ENCODE data around the gene PIGV. TPM values are rescaled to one million over a fixed set of nuclear protein-coding genes. Genes with fewer than 3 reads are reported as not detected.
A peak's percentile ranks its signal among the peaks of the same experiment; 100 is the strongest.
"Not testable (repeated sequence)": the region's sequence is repeated elsewhere in the genome, so short reads cannot be mapped to it uniquely, and the experiment has no call there.

PIGV gene
- total RNA-seq, 1 donor from 2014 or later: 14.2 TPM

DNA sequence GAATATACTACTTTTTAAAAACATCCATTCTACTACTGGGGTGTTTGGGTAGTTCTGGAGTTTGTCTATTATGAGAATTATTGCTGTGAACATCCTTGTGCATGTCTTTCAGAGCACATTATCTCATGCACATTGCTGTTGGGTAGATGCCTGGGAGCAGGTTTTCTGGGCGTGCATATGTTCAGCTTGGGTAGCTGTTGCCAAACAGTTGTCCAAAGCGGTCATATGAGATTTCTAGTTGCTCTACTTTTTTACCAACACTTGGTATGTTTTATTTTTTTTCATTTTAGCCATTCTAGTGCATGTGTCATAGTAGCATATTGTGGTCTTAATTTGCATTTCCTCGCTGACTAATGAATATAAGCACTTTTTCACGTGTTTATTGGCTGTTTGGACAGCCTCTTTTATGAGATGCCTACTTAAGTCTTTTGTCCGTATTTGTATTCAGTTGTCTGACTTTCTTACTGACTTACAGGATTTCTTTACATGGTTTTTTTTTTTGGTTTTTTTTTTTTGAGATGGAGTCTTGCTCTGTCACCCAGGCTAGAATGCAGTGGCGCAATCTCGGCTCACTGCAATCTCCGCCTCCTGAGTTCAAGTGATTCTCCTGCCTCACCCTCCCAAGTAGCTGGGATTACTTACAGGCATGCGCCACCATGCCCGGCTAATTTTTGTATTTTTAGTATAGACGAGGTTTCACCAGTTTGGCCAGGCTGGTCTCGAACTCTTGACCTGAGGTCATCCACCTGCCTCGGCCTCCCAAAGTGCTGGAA is 56.9 kb downstream of the PIGV start:
- Mint-ChIP-seq H3K4me3 (ENCODE audit: unreplicated experiment) (no peak overlapping the region), H3K9me3 (ENCODE audit: unreplicated experiment) (no peaks in the 10 kb centered on the region), H3K27me3 (ENCODE audit: unreplicated experiment) (no peaks in the 10 kb centered on the region), H3K4me1 (ENCODE audit: unreplicated experiment) (peaks cover 9% of the 10 kb centered on the region), H3K36me3 (ENCODE audit: unreplicated experiment) (peaks cover 19% of the 10 kb centered on the region), H3K27ac (ENCODE audit: unreplicated experiment) (no peak overlapping the region)
- TF ChIP-seq, protein P1, sequence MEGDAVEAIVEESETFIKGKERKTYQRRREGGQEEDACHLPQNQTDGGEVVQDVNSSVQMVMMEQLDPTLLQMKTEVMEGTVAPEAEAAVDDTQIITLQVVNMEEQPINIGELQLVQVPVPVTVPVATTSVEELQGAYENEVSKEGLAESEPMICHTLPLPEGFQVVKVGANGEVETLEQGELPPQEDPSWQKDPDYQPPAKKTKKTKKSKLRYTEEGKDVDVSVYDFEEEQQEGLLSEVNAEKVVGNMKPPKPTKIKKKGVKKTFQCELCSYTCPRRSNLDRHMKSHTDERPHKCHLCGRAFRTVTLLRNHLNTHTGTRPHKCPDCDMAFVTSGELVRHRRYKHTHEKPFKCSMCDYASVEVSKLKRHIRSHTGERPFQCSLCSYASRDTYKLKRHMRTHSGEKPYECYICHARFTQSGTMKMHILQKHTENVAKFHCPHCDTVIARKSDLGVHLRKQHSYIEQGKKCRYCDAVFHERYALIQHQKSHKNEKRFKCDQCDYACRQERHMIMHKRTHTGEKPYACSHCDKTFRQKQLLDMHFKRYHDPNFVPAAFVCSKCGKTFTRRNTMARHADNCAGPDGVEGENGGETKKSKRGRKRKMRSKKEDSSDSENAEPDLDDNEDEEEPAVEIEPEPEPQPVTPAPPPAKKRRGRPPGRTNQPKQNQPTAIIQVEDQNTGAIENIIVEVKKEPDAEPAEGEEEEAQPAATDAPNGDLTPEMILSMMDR (IDR thresholded peaks at IDR 0.05): no peak
- DNase-seq (ENCODE audit: extremely low spot score, unreplicated experiment): no peak

DNA sequence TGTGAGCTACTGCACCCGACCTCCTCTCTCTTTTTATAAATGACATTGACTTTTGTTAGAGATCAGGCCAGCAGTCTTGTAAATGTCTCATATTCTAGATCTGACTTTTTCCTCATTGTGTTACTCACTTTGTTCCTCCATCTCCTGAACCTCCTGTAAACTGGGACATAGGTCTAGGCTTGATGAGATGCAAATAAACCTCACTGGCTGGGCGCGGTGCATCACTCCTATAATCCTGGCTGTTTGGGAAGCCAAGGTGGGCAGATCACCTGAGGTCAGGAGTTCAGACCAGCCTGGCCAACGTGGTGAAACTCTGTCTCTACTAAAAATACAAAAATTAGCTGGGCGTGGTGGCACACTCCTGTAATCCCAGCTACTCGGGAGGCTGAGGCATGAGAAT is 60.1 kb downstream of the PIGV start:
- H3K9me3 Mint-ChIP-seq (ENCODE audit: unreplicated experiment); H3K4me3 Mint-ChIP-seq (ENCODE audit: unreplicated experiment); H3K27me3 Mint-ChIP-seq (ENCODE audit: unreplicated experiment); DNase-seq (ENCODE audit: extremely low spot score, unreplicated experiment): not testable (repeated sequence)
- Mint-ChIP-seq H3K27ac (ENCODE audit: unreplicated experiment) (peak overlapping the region; percentile 20), H3K4me1 (ENCODE audit: unreplicated experiment) (peaks cover 10% of the 10 kb centered on the region), H3K36me3 (ENCODE audit: unreplicated experiment) (peaks cover 40% of the 10 kb centered on the region)

Other genes with a start within 250 kb of the PIGV start
- 70.0 and 78.7 TPM in 2 replicates for gene ARID1A, start 91.9 kb upstream of the PIGV start, total RNA-seq
- 19.8 and 24.2 TPM in 2 replicates for gene ZDHHC18, start 38.7 kb downstream of the PIGV start, total RNA-seq
- not detected in 2 replicates for gene SFN, start 75.2 kb downstream of the PIGV start, total RNA-seq
- gene GPN2, start 102.3 kb downstream of the PIGV start, total RNA-seq: 26.4 and 26.6 TPM in 2 replicates
- 19.9 and 20.4 TPM in 2 replicates for gene GPATCH3, start 112.5 kb downstream of the PIGV start, total RNA-seq
- not detected in 2 replicates for gene NR0B2, start 126.0 kb downstream of the PIGV start, total RNA-seq
- 51.0 and 54.3 TPM in 2 replicates for gene NUDC, start 133.8 kb downstream of the PIGV start, total RNA-seq
- gene KDF1, start 172.5 kb downstream of the PIGV start, total RNA-seq: not detected in 2 replicates
- 33.7 and 36.3 TPM in 2 replicates for gene TRNP1, start 205.7 kb downstream of the PIGV start, total RNA-seq
- gene TENT5B, start 224.9 kb downstream of the PIGV start, total RNA-seq: 6.8 and 7.9 TPM in 2 replicates